ENCODE measurements around the gene CHAF1B.

The CHAF1B gene

DNA sequence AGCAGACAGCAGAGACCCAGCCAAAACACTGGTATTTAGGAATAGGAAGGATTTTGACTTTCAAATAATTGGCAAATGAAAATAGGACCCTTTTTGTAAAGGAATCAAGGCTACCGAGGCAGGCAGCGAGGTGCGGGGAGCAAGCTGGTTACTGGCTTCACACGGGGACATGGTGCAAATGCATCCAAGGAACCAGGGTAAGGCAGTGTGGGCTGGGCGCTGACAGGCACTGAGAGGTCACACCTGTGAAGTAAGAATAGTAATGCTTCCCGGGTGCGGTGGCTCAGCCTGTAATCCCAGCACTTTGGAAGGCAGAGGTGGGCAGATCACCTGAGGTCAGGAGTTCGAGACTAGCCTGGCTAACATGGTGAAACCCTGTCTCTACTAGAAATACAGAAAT is 15.5 kb downstream of the CHAF1B start:
- Histone ChIP-seq H3K4me1 (no peaks in the 10 kb centered on the region), H3K27me3 (ENCODE audit: control insufficient read depth, insufficient read depth, low read length) (no peaks in the 10 kb centered on the region), H3K79me2 (no peaks in the 10 kb centered on the region), H3K9ac (no peak overlapping the region), H3K4me2 (ENCODE audit: low read length) (no peak overlapping the region), H2AFZ (no peak overlapping the region), H3K9me3 (ENCODE audit: control insufficient read depth, low read length) (no peaks in the 10 kb centered on the region), H3K36me3 (ENCODE audit: control insufficient read depth, insufficient read depth, low read length) (no peaks in the 10 kb centered on the region), H3K27ac (no peak overlapping the region), H3K4me3 (ENCODE audit: low read depth, low read length) (no peak overlapping the region)
- TF ChIP-seq, protein P1, sequence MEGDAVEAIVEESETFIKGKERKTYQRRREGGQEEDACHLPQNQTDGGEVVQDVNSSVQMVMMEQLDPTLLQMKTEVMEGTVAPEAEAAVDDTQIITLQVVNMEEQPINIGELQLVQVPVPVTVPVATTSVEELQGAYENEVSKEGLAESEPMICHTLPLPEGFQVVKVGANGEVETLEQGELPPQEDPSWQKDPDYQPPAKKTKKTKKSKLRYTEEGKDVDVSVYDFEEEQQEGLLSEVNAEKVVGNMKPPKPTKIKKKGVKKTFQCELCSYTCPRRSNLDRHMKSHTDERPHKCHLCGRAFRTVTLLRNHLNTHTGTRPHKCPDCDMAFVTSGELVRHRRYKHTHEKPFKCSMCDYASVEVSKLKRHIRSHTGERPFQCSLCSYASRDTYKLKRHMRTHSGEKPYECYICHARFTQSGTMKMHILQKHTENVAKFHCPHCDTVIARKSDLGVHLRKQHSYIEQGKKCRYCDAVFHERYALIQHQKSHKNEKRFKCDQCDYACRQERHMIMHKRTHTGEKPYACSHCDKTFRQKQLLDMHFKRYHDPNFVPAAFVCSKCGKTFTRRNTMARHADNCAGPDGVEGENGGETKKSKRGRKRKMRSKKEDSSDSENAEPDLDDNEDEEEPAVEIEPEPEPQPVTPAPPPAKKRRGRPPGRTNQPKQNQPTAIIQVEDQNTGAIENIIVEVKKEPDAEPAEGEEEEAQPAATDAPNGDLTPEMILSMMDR (IDR thresholded peaks at IDR 0.05), result no peak

DNA sequence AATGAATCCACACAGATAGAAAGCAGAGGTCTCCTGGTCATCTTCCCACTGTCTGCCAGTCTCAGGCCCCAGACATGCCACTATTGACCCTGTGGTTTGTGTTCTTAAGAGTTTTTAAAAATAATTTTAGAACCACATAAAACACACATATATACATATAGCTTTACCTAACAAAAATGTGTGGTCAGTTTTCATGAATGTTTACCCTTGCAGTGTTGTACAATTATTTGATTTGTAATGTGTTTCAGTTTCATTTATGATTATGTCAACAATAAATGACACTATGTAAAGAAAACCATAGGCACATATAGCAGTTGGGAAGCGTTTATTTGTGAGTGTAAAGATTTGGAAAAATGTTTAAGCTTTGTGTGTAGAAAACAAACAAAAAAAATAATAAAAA is 17.1 kb downstream of the CHAF1B start:
- H3K27me3 ChIP-seq (ENCODE audit: control insufficient read depth, insufficient read depth, low read length), result no peaks in the 10 kb centered on the region
- TF ChIP-seq, protein P1 (IDR thresholded peaks at IDR 0.05), result no peak
- H3K4me3 ChIP-seq (ENCODE audit: low read depth, low read length), result no peak overlapping the region
- no peak overlapping the region for H3K4me2 ChIP-seq (ENCODE audit: low read length)
- no peak overlapping the region for H3K27ac ChIP-seq
- H3K79me2 ChIP-seq, result no peaks in the 10 kb centered on the region
- no peaks in the 10 kb centered on the region for H3K4me1 ChIP-seq
- H3K9ac ChIP-seq, result no peak overlapping the region
- H3K36me3 ChIP-seq (ENCODE audit: control insufficient read depth, insufficient read depth, low read length), result no peaks in the 10 kb centered on the region
- no peaks in the 10 kb centered on the region for H3K9me3 ChIP-seq (ENCODE audit: control insufficient read depth, low read length)
- no peak overlapping the region for H2AFZ ChIP-seq

DNA sequence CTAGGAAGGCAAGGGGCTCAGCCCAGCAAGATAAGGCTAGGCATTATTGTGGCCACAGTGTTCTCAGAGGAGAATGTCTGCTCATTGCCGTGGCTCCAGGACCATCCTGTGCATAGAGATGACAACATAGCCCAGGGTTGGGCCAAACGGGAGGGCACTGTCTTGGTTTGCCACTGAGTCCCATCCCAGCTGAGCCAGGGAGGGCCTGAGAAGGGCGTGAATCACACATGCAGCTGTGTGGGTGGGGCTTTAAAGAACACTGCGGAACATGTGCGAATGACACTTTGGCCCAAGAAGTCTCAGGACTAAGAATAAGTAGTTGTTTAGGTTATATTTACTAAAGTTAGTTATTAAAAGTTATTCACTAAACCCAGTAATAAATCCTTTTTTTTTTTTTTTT is 18.5 kb downstream of the CHAF1B start:
- H3K36me3 ChIP-seq (ENCODE audit: control insufficient read depth, insufficient read depth, low read length), result no peaks in the 10 kb centered on the region
- no peak overlapping the region for H2AFZ ChIP-seq
- H3K4me1 ChIP-seq, result no peaks in the 10 kb centered on the region
- H3K79me2 ChIP-seq, result no peaks in the 10 kb centered on the region
- no peak overlapping the region for H3K27ac ChIP-seq
- no peak overlapping the region for H3K9ac ChIP-seq
- H3K9me3 ChIP-seq (ENCODE audit: control insufficient read depth, low read length), result no peaks in the 10 kb centered on the region
- H3K4me2 ChIP-seq (ENCODE audit: low read length), result no peak overlapping the region
- no peaks in the 10 kb centered on the region for H3K27me3 ChIP-seq (ENCODE audit: control insufficient read depth, insufficient read depth, low read length)
- TF ChIP-seq, protein P1 (IDR thresholded peaks at IDR 0.05), result no peak
- no peak overlapping the region for H3K4me3 ChIP-seq (ENCODE audit: low read depth, low read length)

DNA sequence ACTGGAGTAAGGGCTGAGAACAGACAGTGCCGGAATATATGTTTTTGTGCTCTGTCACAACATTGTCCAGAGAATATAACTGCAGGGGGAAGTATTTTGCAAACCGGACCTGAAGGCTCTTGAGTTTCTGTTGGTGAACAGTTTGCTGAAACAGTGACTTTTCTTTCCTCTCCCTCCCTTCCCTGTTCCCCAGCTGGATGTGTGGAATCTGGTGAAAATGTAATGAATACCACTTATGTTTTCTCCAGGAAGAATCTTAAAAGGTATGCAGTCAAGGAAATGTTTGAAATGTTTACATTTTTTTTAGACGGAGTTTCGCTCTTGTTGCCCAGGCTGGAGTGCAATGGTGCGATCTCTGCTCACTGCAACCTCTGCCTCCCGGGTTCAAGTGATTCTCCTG is 23.4 kb downstream of the CHAF1B start:
- Histone ChIP-seq H2AFZ (no peak overlapping the region), H3K4me2 (ENCODE audit: low read length) (no peak overlapping the region), H3K4me3 (ENCODE audit: low read depth, low read length) (no peak overlapping the region), H3K9ac (no peak overlapping the region), H3K27me3 (ENCODE audit: control insufficient read depth, insufficient read depth, low read length) (no peaks in the 10 kb centered on the region), H3K36me3 (ENCODE audit: control insufficient read depth, insufficient read depth, low read length) (no peaks in the 10 kb centered on the region), H3K27ac (no peak overlapping the region), H3K79me2 (no peaks in the 10 kb centered on the region), H3K4me1 (no peaks in the 10 kb centered on the region), H3K9me3 (ENCODE audit: control insufficient read depth, low read length) (no peaks in the 10 kb centered on the region)
- TF ChIP-seq, protein P1 (IDR thresholded peaks at IDR 0.05), result no peak

DNA sequence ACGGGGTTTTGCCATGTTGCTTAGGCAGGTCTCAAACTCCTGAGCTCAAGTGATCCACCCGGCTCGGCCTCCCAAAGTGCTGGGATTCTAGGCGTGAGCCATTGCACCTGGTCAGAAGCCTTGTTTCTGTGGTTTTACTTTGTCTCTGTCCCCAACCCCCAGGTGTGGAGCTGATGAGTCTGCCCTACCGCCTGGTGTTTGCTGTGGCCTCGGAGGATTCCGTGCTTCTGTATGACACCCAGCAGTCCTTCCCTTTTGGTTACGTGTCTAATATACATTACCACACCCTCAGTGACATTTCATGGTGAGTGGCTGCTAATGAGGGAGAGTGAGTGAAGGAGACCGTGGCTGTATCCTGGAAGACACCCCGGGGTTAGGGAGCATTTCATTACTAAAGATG is 26.1 kb downstream of the CHAF1B start:
- Histone ChIP-seq H3K79me2 (no peaks in the 10 kb centered on the region), H3K27ac (no peak overlapping the region), H3K4me2 (ENCODE audit: low read length) (no peak overlapping the region), H2AFZ (no peak overlapping the region), H3K27me3 (ENCODE audit: control insufficient read depth, insufficient read depth, low read length) (no peaks in the 10 kb centered on the region), H3K4me1 (no peaks in the 10 kb centered on the region), H3K36me3 (ENCODE audit: control insufficient read depth, insufficient read depth, low read length) (no peaks in the 10 kb centered on the region), H3K9ac (no peak overlapping the region), H3K9me3 (ENCODE audit: control insufficient read depth, low read length) (no peaks in the 10 kb centered on the region), H3K4me3 (ENCODE audit: low read depth, low read length) (no peak overlapping the region)
- TF ChIP-seq, protein P1 (IDR thresholded peaks at IDR 0.05), result no peak
